GM12878 (cell line): ENCODE results near the gene MUC20. TPM values are rescaled to one million over a fixed set of nuclear protein-coding genes. Genes with fewer than 3 reads are reported as not detected.

Experiments used
- ATAC-seq: fragments of 200-7000 bp; cut with Tn5 transposase; 3 replicates; pipeline ENCODE4 v1.9.1; 2020; ENCODE audit warnings: mild to moderate bottlenecking, moderate library complexity
- BruUV-seq: library from RNA; stranded (reverse); fragments of 400-500 nt; replicated peaks from 2 replicates; lab custom pipeline; 2021; lab: Mats Ljungman, UMichigan
- CTCF ChIA-PET: fragments of 300-600 bp; sonication (Branson Sonifier 250); formaldehyde crosslinking; extraction: SDS; loops from one replicate; lab custom pipeline; 2021; ENCODE audit warnings: inconsistent platforms; lab: Yijun Ruan, JAX
- POLR2A ChIA-PET: fragments of 350-600 bp; formaldehyde crosslinking; extraction: SDS; loops from one replicate; lab custom pipeline; 2021; ENCODE audit warnings: inconsistent platforms; lab: Charles Lee
- RAD21 ChIA-PET: fragments of 300-600 bp; sonication (Branson Sonifier 250); formaldehyde crosslinking; loops from one replicate; lab custom pipeline; 2023; ENCODE audit warnings: antibody characterized with exemption; ENCODE audit not compliant: unreplicated experiment; lab: Charles Lee
- SMC1A ChIA-PET: fragments of 300-600 bp; sonication (Branson Sonifier 250); formaldehyde crosslinking; loops from one replicate; lab custom pipeline; 2023; ENCODE audit not compliant: unreplicated experiment, uncharacterized antibody; lab: Charles Lee
- DNase-seq: peaks from one replicate; pipeline ENCODE4 v3.0.0-alpha.2; 2011; ENCODE audit warnings: low read depth, low spot score
- FAIRE-seq: peaks from 3 replicates; lab custom pipeline; 2011; peaks lifted over from hg19 to GRCh38; lab: Jason Lieb, UNC
- H2AFZ ChIP-seq: 2 replicates; pipeline ENCODE4 v1.6.0; 2011; ENCODE audit warnings: low read depth, low read length, control low read depth; ENCODE audit not compliant: control insufficient read depth
- H3K27ac ChIP-seq: 2 replicates; pipeline ENCODE4 v1.5.1; 2011; ENCODE audit warnings: control low read depth; ENCODE audit not compliant: control insufficient read depth, insufficient read depth
- H3K27me3 ChIP-seq, 2 experiments: replicated peaks in 1 of 2; 2 replicates each; pipeline versions ENCODE4 v1.6.0 to v1.6.1; 2011; ENCODE audit warnings: low read length in 1 of 2; ENCODE audit not compliant: control insufficient read depth in 2 of 2, insufficient read depth in 2 of 2
- H3K36me3 ChIP-seq, 2 experiments: 2 replicates each; pipeline ENCODE4 v1.5.1; 2011; ENCODE audit warnings: low read length in 1 of 2; ENCODE audit not compliant: control insufficient read depth in 2 of 2, insufficient read depth in 2 of 2
- H3K4me1 ChIP-seq: 2 replicates; pipeline ENCODE4 v1.6.1; 2011; ENCODE audit warnings: mild to moderate bottlenecking, low read length, moderate library complexity, mixed read lengths; ENCODE audit not compliant: control insufficient read depth, insufficient read depth
- H3K4me2 ChIP-seq: 2 replicates; pipeline ENCODE4 v1.6.0; 2011; ENCODE audit warnings: control low read depth; ENCODE audit not compliant: control insufficient read depth, insufficient read depth
- H3K4me3 ChIP-seq: fragments of 200-600 bp; sonication (generic); 2 replicates; pipeline ENCODE4 v1.5.1; 2016
- H3K79me2 ChIP-seq: 2 replicates; pipeline ENCODE4 v1.6.0; 2011; ENCODE audit warnings: low read length; ENCODE audit not compliant: control insufficient read depth, insufficient read depth
- H3K9ac ChIP-seq: 2 replicates; pipeline ENCODE4 v1.8.0; 2011; ENCODE audit warnings: low read length, control low read depth, mixed read lengths; ENCODE audit not compliant: control insufficient read depth, insufficient read depth
- H3K9me3 ChIP-seq: replicated peaks from 3 replicates; pipeline ENCODE4 v1.5.1; 2011; ENCODE audit warnings: mild to moderate bottlenecking, low read length; ENCODE audit not compliant: control insufficient read depth, insufficient read depth
- H4K20me1 ChIP-seq: 2 replicates; pipeline ENCODE4 v1.6.0; 2011; ENCODE audit not compliant: control insufficient read depth, insufficient read depth
- BCLAF1 ChIP-seq: fragments of 450-650 bp; IDR thresholded peaks from 2 replicates; pipeline ENCODE4 v1.6.1; 2017; ENCODE audit warnings: antibody characterized with exemption, mild to moderate bottlenecking, moderate library complexity
- E4F1 ChIP-seq: fragments of 450-650 bp; IDR thresholded peaks from 2 replicates; pipeline ENCODE4 v1.6.1; 2018; ENCODE audit warnings: borderline replicate concordance, mild to moderate bottlenecking; ENCODE audit not compliant: partially characterized antibody
- ETV6 ChIP-seq, 2 experiments: fragments of 450-650 bp in 1 of 2; IDR thresholded peaks in 1 of 2; conservative IDR thresholded peaks in 1 of 2; 2 replicates each; pipeline ENCODE4 v1.6.1; 2014; ENCODE audit warnings: antibody characterized with exemption in 1 of 2, borderline replicate concordance in 1 of 2, low read depth in 1 of 2, mild to moderate bottlenecking in 1 of 2, moderate library complexity in 1 of 2
- FOXK2 ChIP-seq: fragments of 450-650 bp; IDR thresholded peaks from 2 replicates; pipeline ENCODE4 v1.6.1; 2017; ENCODE audit warnings: mild to moderate bottlenecking, moderate library complexity
- HDAC6 ChIP-seq: fragments of 200-600 bp; sonication (generic); IDR thresholded peaks from one replicate; pipeline ENCODE4 v1.8.0; 2017; ENCODE audit warnings: antibody characterized with exemption; ENCODE audit not compliant: unreplicated experiment
- IKZF2 ChIP-seq, 2 experiments: fragments of 450-650 bp; IDR thresholded peaks; 2 replicates each; pipeline ENCODE4 v1.6.1; 2017; ENCODE audit warnings: mild to moderate bottlenecking in 2 of 2, moderate library complexity in 2 of 2
- IRF3 ChIP-seq: fragments of 450-650 bp; IDR thresholded peaks from 2 replicates; pipeline ENCODE4 v1.6.1; 2014; ENCODE audit warnings: mild to moderate bottlenecking
- NBN ChIP-seq: fragments of 450-650 bp; IDR thresholded peaks from 2 replicates; pipeline ENCODE4 v1.6.1; 2016
- NFYA ChIP-seq: IDR thresholded peaks from 2 replicates; pipeline ENCODE4 v1.6.1; 2011; ENCODE audit warnings: low read depth, mild to moderate bottlenecking, low read length, improper control_type of control experiment, borderline replicate concordance
- PBX3 ChIP-seq: IDR thresholded peaks from 2 replicates; pipeline ENCODE4 v1.6.1; 2011; ENCODE audit warnings: mild to moderate bottlenecking, low read depth, low read length, moderate library complexity; ENCODE audit not compliant: insufficient replicate concordance
- RBBP5 ChIP-seq: fragments of 200-600 bp; sonication (generic); conservative IDR thresholded peaks from 2 replicates; pipeline ENCODE4 v1.6.1; 2016
- TARDBP ChIP-seq: IDR thresholded peaks from 2 replicates; pipeline ENCODE4 v1.6.1; 2016; ENCODE audit warnings: borderline replicate concordance
- WGBS: methylation state at CpG from one replicate; pipeline ENCODE4 v1.1.6; 2016; ENCODE audit warnings: low lambda C conversion rate; ENCODE audit not compliant: insufficient replicate concordance, insufficient coverage; ENCODE audit errors: missing lambda C conversion rate; 5-methylcytosine and 5-hydroxymethylcytosine counted together
- in situ Hi-C: fragments of 300-500 bp; cut with MboI; formaldehyde crosslinking; loops from 9 replicates; pipeline ENCODE4 v1.14.3; 2018; ENCODE audit warnings: mixed read lengths
- intact Hi-C: fragments of 100-400 bp; cut with micrococcal nuclease; formaldehyde crosslinking; loops from one replicate; pipeline ENCODE4 v1.14.2; 2022; ENCODE audit not compliant: unreplicated experiment
- polyA plus RNA-seq, 11 experiments: library from polyadenylated mRNA; depleted of rRNA in 4 of 11; unstranded in 6 of 11; stranded (reverse) in 5 of 11; fragments of >200 nt; fragmentation: Nextera tagmentation in 4 of 11; fragmentation: Illumina TruSeq in 1 of 11; extraction: Ambion mirVana in 4 of 11; extraction: Trizol in 1 of 11; gene quantifications; 1 replicate in 1 of 11; 2 replicates in 10 of 11; pipeline versions ENCODE4 v1.2.1 to v1.2.3, GENCODE V29; 2011 to 2016; ENCODE audit warnings: inconsistent platforms in 2 of 11, missing spikeins in 2 of 11, low read depth in 1 of 11
- total RNA-seq, 4 experiments: library from RNA; depleted of rRNA in 3 of 4; stranded (reverse); fragments of >200 nt in 3 of 4; fragmentation: Illumina TruSeq in 1 of 4; extraction: Trizol in 1 of 4; gene quantifications; 2 replicates each; pipeline versions ENCODE4 v1.2.1 to v1.2.3, GENCODE V29; 2013 to 2021

Gene MUC20
- total and polyA plus RNA-seq, 10 of the 15 experiments (the other 5 are each of a cell fraction or from before 2014, with no cell fraction given): 0.04 to 0.46 (median 0.17) TPM; not detected in 3

- Histone ChIP-seq H4K20me1 (no peaks in the 10 kb centered on the region), H3K9ac (no peak overlapping the region), H3K4me3 (no peak overlapping the region), H3K27ac (no peak overlapping the region), H3K9me3 (no peaks in the 10 kb centered on the region), H3K4me2 (no peak overlapping the region), H3K27me3 (no peaks in the 10 kb centered on the region), H2AFZ (no peak overlapping the region), H3K36me3 (no peaks in the 10 kb centered on the region), H3K79me2 (no peaks in the 10 kb centered on the region), H3K4me1 (no peaks in the 10 kb centered on the region)
- ChIA-PET POLR2A (no interaction called here), RAD21 (no interaction called here), CTCF (no interaction called here), SMC1A (interaction anchor here (1.5 kb wide), 1 partner anchor 135 kb away, joined by 4 read pairs; no protein-coding TSS in a partner anchor)
- in situ Hi-C loops (no loop called here), intact Hi-C loops (loop anchor here (5.0 kb wide), 1 partner anchor 98 kb away; no protein-coding TSS in a partner anchor)
- 60% methylated on average over 4 of the region's 4 CpGs for WGBS
- FAIRE-seq (no peak), DNase-seq (no peak), ATAC-seq (no peak)
- BruUV-seq: no TSS peak
- no peak for TF ChIP-seq PBX3
- no peak for TF ChIP-seq BCLAF1
- TF ChIP-seq IRF3: no peak
- no peak for TF ChIP-seq ETV6 (conservative IDR thresholded peaks at IDR 0.05 in 1 of 2, IDR thresholded peaks at IDR 0.05 in 1 of 2; ENCODE audit: borderline replicate concordance in 1 of 2, low read depth in 1 of 2)
- TF ChIP-seq NBN: no peak
- no peak for TF ChIP-seq IKZF2 (IDR thresholded peaks at IDR 0.05)
- TF ChIP-seq TARDBP: no peak
- no peak for TF ChIP-seq E4F1
- no peak for TF ChIP-seq HDAC6
- no peak for TF ChIP-seq NFYA
- TF ChIP-seq FOXK2: no peak
- TF ChIP-seq RBBP5: no peak
These were observed 5.6 kb upstream of the MUC20 start for GRCh38 chr3:195715134-195715533.
